ENCODE results near the gene TPRN.

DNA sequence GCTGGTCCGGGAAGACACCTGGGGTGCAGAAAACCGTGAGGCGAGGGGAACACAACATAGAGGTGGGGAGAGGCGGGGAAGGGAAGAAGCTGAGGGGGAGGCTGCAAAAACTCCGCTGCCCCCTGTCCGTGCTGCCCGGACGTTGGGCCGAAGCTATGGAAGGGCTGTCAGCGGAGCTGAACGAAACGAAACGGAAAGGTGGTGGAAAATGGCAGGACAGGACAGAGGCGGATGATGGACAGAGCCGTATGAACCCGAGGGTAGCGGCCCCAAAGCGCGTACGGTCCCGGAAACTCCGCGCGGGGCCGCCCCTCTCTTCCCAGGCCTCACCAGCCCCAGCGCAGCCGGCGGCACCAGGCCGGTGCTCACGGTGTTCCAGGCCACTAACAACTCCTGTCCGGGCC lies 12.5 kb downstream of the TPRN start:
- TF ChIP-seq, protein P1, sequence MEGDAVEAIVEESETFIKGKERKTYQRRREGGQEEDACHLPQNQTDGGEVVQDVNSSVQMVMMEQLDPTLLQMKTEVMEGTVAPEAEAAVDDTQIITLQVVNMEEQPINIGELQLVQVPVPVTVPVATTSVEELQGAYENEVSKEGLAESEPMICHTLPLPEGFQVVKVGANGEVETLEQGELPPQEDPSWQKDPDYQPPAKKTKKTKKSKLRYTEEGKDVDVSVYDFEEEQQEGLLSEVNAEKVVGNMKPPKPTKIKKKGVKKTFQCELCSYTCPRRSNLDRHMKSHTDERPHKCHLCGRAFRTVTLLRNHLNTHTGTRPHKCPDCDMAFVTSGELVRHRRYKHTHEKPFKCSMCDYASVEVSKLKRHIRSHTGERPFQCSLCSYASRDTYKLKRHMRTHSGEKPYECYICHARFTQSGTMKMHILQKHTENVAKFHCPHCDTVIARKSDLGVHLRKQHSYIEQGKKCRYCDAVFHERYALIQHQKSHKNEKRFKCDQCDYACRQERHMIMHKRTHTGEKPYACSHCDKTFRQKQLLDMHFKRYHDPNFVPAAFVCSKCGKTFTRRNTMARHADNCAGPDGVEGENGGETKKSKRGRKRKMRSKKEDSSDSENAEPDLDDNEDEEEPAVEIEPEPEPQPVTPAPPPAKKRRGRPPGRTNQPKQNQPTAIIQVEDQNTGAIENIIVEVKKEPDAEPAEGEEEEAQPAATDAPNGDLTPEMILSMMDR (IDR thresholded peaks at IDR 0.05; ENCODE audit: low read depth, low read length) = no peak
- TF ChIP-seq POLR2A (IDR thresholded peaks at IDR 0.05; ENCODE audit: extremely low read depth, insufficient read length) (no peak), MYC (IDR thresholded peaks at IDR 0.05; ENCODE audit: low read depth, low read length) (no peak)
- TF ChIP-seq, protein P2, sequence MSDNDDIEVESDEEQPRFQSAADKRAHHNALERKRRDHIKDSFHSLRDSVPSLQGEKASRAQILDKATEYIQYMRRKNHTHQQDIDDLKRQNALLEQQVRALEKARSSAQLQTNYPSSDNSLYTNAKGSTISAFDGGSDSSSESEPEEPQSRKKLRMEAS (IDR thresholded peaks at IDR 0.05; ENCODE audit: low read depth, low read length) = no peak
